ENCODE results near the gene RPIA.
"Not testable (repeated sequence)": the region's sequence is repeated elsewhere in the genome, so short reads cannot be mapped to it uniquely, and the experiment has no call there.

RPIA gene

DNA sequence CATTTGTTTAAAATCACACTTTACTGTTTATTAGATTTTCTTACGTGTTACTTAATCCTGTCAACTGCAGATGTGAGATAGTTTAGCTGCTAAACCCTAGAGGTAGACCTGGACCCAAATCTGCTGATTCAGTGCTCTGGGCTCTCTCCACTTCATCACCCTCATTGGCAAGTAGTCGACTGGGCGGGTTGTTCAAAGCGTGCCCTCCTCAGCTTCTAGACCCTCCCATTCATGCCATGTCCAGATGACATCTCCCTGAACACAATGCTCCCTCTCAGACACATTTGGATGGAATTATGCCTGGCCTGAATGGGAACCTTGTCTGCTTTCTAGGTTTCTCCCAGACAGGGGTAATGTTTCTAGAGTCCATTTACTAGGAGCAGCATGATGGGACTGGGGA, 43.7 kb downstream of the RPIA start:
- DNase-seq (ENCODE audit: low read depth in 2 of 2) = no peak

DNA sequence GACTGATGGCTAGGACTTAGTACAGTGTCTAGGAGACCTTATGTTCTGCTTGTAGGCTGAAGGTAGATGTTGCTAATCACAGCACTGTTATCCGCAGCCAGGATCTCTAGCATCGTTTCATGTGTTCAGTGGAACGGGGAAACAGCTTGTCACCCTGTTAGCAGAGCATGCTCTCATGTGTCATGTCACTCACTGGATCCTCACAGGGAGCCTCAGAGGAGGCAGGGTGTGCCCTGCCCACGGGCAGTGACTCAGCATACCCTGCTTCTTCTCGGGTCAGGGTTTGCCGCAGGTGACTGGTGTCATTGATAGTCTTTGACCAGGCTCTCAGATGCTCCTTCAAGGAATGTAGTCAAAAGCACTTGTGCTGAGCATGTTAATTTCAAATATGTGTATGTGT, 44.4 kb downstream of the RPIA start:
- DNase-seq (ENCODE audit: low read depth in 2 of 2) = peak in 1 of 2 experiments; percentile 31

DNA sequence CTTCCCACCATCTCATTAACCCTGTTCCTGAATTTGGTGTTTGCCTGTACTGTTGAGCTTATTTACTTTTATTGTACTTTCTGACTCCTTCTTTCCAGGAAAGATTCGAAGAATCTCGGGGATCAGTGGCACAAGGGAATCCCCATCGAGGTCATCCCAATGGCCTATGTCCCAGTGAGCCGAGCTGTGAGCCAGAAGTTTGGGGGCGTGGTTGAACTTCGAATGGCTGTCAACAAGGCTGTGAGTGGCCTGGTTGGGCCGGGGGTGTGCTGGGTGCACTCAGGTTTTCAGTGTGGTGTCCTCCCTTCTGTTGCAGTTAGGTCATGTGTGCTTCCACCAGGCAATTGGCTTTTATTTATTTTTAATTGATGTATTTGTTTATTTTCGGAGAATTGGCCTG, 45.0 kb downstream of the RPIA start:
- no peak for DNase-seq (ENCODE audit: low read depth in 2 of 2)

DNA sequence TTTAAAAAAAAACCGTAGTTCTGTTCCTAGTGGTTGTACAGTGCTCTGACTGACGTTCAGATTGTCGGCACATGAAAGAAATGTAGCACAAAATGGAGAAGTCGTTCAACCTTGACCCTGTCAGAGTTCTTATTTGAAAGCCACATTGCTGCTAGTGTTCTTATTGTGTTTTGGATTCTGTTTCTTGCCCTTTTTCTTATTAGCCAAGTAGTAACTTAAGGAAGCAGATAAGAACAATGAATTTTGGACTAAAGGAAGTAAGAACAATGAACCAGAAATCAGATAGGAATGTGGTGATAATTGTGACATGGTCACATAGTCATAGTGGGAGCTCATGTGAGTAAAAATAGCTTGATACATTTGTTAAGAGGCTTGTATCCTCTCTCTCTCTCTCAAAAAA, 45.9 kb downstream of the RPIA start:
- no peak for DNase-seq (ENCODE audit: low read depth in 2 of 2)

DNA sequence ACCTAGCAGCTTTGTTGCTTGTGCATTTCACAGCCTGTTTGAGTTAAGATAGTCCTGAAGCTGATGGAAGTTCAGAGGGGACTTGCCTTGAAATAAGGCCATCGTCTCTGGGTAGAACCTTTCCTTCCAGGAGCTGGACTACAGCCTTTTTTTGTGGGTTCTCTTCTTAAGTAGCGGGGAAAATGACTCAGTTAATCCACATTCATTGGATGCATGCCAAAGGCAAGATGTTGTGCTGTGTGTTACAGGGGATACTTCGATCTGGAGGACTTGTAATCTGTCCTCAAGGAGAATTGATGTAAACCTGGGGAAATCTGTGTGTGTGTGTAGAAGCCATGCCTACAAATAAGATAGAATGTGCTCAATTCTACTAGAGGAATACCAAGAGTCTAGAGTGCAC, 46.8 kb downstream of the RPIA start:
- no peak for DNase-seq (ENCODE audit: low read depth in 2 of 2)

DNA sequence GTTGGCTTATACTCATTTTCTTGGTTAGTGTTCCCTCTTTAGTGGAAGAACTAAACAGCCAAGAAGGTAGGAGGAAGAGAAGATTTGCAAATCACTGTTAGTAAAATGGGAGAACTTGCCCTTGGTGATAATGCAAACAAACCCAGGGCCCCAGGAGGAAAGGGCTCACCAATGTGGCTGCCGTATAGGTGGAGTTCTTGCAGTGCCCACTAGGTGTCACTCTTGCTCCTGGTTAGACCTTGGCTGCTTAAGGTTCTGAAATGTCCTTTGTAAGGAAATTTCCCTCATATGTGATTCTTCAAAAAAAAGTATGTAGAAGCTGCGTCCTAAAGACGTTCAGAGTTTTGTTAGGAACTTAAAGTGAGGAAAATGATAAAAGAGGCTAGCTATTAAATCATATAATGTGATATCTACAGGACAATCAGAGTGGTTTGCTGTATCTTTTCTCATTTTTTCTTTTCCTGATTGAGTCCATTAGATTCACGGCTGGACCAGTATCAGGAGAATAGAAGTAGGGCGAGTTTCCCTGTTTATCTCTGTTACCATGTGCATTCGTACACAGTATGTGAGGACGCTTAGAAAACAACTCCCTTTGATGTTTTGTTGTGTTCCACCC, 48.6 kb downstream of the RPIA start:
- DNase-seq (ENCODE audit: low read depth in 2 of 2) = peak; percentile 47 to 71

DNA sequence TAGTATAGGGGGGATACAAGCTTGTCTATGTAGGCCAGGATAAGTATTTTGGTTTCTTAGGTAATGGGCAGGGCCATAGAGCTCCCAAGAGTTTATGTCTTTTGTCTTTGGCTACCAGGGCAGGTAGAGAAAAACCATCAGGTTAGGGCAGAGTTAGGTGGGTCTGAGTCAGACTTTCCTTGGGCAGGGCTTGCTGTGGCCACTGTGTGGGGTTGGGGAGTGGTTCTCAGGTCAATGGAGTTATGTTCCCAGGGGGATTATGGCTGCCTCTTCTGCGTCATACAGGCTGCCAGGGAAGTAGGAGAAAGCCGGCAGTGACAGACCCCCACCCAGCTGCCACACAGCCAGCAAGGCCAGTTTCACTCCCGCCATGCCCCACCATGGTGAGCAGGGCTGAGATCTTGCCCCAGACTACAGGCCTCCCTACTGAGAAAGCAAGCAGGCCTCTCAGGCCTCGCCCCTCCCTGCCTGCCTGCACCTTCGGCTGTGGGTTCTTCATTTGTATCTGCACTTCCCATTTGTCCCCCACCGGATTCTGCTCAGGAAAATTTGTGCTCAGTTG, 55.5 kb downstream of the RPIA start:
- DNase-seq (ENCODE audit: low read depth in 2 of 2) = no peak

DNA sequence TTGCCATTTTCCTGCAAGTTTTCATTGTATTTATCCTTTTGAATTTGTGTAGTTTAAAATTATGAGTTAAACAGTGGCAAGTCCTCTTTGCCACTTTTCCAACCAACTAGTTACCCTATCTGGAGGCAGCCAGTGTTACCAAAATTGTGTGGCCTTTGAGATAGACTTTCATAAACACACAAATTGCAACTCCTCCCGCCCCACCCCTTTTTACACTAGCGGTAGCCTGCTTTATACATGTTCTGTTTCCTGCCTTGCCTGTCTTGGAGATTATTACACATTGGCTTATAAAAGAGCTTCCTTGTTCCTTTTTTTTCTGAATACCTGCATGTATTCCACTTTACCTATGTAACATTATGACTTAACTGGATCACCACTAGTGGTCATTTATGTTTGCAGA, 56.5 kb downstream of the RPIA start:
- no peak for DNase-seq (ENCODE audit: low read depth in 2 of 2)

DNA sequence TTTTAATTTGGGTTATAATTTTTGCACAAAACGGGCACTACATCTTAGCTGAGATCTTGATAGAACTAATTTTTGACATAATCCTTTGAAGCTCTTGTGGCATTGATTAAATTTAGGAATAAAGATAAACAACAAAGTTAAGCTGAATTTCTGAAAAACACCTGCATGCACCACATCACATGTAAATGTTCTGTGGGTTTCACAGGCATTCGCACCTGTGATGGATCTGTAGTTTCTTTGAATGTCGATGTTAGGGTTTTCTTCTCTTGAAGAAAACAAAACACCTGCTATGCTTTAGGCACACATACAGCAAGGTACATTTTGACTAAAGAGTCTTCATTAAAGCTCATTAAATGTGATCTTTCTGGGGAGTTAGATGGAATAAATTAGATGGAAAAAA, 60.3 kb downstream of the RPIA start:
- DNase-seq (ENCODE audit: low read depth in 2 of 2) = no peak

DNA sequence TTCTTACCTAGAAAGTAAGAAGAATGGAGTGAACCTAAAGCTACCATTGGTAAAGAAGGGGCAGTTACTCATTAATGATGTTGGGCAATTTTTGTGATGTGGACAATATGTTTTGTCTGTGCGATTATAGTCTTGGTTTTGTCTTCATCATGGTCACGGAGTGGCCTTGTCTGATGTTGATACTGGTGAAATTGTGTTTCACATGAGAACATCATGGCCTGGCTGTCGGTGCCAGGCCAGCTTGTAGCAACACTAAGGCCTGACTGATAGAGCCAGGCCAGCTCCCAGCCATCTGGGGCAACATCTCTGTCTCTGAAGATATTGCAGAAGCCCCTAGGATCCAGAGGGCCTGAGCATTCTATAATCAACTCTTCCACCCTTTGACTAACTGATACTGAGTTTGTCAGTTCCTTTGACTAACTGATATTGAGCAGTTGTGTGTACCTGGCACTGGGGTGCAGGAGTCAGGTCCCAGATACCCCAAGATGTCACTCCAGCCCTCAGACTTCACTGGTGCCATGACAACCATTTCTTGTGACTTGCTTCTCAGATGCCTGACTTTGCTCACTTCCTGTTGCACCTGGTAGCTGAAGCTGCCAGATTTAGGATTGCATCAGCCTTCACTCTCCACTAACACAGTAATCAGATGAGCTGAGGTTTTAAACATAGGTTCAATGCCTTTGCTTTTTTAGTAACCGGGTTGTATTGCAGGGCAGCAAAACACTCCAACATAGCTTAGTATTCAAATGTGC, 62.5 kb downstream of the RPIA start:
- no peak for DNase-seq (ENCODE audit: low read depth in 2 of 2)

DNA sequence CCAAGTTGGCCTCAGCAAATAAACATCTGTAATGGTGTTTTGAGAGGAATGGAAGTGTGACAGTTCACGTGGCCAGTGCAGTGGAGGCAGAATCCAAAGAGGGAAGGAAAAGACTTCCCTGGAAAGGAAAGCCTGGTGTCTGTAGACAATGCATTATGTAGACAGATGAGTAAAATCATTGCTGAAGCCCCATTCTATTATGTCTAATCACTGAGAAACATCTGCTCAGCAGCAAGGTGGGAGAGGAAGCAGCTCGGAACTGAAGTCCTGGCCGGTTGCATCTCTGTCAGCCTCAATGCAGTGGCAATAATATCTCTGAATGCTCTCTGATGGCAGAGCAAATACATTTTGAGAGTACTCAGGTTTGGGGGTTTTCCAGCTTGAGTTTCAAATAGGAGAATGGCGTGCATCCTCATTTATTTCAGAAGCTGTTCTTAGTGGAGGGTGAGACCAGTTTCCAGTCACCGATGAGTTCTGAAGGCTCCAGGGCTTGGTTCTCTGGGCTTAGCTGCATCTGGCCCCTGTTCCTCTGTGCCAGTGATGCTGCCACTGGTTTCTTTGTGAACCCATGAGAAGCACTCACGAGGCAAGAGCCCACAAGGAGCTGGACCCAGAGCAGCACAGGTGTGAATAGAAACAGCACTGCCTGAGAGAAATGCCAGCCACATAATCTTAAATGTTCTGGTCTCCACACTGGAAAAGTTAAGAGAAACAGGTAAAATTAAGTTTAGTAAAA, 63.3 kb downstream of the RPIA start:
- DNase-seq (ENCODE audit: low read depth in 2 of 2) = no peak

DNA sequence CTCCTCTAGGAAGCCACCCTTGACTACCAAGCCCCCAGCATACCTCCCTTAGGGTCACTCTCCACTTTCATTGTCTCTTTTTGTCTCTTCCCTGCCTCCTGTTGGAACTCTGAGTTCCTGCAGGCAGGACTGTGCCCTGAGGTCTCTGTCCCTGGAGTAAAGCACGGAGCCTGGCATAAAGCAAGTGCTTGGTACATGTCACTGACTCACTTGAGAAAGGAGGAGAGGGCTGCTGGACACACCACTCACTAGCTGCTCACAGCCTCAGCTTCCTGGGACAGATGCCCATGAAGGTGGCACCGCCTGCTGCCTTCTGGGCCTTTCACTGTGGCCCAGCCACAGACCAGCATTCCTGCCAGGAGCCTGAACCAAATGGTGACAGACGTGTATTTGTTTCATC, 64.4 kb downstream of the RPIA start:
- DNase-seq (ENCODE audit: low read depth in 2 of 2) = no peak

DNA sequence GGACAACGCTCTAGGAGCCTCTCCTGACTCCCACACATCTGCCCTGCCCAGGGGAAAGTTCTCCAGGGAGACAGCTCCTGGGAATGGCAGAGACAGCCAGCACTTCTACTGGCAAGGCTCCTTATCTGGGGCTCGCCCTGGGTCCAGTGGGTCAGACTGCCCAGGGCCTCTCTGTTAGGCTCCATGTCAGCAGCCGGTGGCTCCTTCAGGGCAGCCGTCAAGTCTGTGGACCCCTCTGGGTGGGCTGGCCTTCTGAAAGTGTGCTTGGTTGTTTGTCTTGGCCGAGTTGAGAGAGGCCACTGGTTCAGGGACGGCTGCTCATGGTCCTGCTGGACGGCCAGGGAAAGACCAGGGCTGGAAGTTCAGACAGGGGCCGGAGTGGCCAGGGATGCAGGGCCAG, 65.6 kb downstream of the RPIA start:
- no peak for DNase-seq (ENCODE audit: low read depth in 2 of 2)

DNA sequence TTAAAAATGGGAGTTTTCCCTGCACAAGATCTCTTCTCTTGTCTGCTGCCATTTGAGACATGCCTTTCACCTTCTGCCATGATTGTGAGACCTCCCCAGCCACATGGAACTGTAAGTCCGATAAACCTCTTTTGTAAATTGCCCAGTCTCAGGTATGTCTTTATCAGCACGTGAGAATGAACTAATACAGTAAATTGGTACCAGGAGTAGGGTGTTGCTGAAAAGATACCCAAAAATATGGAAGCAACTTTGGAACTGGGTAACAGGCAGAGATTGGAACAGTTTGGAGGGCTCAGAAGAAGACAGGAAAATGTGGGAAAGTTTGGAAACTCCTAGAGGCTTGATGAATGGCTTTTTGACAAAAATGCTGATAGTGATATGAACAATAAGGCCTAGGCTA, 67.2 kb downstream of the RPIA start:
- DNase-seq (ENCODE audit: low read depth in 2 of 2) = not testable (repeated sequence)

DNA sequence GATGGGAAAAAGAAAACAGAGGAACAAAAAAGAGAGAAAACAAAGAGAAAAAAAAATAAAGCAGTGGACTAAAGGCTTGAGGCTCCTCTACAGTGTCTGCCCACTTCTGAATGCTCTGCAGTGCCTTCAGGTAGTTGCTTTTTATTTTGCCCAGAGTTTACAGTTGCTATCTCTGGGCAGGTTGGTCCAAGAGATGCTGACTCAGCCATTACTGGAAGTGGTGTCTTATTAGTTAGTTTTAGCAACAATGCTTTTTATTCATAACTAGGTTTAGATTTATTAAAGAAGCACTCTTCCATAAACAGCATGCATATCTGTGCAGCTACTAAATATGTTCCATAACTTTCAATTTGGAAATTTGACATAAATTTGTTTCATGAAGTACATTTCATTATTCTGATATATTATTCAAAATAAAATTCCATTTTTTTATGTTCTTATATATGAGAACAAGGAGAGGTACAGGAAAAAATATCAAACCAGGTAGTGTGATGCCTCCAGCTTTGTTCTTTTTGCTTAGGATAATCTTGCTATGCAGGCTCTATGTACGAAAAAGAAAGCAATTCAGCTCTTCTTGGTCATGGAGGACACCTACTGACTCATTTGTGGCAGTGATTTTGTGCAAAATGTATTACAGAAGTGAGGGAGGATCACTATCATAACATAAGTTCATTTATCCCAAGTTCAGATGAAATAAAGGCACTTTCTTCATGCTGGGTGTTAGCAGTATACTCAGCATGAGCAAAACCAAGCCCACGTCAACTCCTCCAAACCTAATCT, 69.5 kb downstream of the RPIA start:
- DNase-seq (ENCODE audit: low read depth in 2 of 2) = no peak

DNA sequence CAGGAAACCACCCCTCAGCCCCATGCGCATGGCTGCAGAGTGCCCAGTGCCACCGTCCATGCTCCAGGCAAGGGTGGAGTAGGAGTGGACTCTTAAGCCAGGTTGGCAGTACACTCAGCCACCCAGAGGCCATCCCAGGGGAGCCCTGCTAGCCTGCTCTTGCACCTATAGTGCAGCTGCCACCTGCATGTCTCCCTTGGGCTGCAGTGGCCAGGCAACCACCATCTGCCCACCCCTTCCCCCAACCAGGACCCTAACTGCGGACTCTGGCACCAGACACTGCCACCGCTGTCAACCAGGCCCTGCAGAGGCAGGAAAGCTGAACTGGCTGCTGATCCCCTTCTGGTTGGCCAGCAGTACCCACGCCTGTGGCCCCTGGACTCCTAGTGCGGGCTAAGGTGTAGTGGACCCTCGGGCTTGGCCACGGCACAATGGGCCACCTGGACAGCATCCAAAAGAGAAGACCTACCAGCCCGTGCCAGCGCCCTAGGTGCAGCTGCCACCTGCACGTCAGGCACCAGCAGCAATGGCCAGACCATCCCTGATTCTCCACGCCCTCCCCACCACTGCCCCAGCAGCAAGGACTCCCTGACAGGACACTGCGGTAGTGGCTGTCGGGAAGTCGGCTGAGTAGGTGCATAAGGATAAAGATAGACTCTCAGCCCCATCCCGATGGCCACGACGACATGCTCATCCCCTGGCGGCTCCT, 72.8 kb downstream of the RPIA start:
- no peak for DNase-seq (ENCODE audit: low read depth in 2 of 2)

DNA sequence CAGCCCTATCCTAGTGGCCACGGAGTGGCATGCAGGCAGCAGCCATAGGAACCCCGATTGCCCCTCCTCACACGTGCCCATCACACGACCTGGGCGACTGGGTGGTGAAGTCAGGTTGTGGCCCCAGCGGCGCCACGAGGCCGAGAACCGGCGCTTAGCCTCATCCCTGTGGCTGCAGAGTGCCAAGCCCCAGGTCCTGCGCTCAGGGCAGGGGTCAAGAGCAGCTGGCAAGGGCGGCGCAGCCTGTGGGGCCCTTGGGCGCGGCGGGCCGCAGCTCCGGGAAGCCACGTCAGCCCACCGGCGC, 73.3 kb downstream of the RPIA start:
- DNase-seq (ENCODE audit: low read depth in 2 of 2) = no peak

DNA sequence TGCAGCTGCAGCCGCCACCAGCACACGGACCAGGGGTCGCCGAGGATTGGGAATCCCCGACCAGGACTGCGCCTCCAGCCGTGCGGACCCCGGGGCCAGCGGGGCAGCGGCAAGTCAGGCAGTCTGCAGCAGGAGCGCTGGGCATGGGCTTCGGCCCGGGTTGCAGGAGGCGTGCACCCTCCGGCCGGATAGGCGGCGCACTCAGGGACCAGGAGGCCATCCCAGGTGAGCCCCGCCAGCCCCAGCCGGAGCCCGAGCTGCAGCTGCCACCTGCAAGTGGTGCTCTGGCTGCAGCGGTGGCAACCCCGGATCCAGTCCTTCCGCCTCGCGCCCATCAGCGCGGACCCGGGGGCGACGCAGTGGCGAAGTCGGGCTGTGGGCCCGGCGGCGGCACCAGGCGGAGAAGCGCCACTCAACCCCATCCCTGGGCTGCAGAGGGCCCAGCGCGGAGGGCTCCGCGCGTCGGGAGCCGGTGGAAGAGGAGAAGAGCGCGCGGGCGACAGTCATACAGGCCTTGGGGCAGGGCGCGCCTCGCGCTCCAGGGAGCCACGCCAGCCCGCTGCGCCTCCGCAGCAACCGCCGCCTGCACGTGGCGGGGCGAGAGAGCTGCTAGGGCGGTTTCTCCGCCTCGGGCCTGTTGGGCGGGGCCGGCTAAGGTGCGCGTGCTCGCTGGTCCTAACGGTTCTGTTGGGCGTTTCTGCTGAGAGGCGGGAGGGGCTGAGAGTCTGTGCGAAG, 73.8 kb downstream of the RPIA start:
- DNase-seq (ENCODE audit: low read depth in 2 of 2) = peak; percentile 26 to 55

DNA sequence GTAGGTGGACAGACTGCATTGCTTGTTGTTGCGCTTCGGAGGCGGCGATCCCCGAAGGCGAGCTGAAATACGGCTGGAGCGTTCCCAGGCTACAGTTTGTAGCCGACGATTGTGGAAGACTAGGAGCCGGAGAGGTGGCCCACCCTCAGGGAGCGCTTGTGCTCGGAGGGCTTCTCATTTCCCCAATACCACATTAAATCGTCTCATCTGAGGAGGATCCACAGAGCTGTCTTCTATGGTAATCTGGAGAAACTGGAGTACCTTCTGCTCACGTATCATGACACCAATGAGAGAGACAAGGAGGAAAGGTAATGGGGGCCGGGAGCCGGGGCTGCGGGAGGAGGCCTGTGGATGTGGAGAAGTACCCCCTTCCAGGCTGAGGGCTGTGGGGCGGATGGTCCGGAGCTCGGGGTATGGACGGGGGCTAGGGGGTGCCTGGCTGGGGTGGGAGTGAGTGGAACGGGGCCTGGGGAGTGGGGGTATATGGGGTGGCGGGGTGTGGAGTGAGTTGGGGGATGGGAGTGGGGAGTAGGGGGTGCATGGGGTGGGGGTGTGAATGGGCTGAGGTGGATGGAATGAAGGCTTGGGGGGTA, 74.5 kb downstream of the RPIA start:
- not testable (repeated sequence) for DNase-seq (ENCODE audit: low read depth in 2 of 2)

DNA sequence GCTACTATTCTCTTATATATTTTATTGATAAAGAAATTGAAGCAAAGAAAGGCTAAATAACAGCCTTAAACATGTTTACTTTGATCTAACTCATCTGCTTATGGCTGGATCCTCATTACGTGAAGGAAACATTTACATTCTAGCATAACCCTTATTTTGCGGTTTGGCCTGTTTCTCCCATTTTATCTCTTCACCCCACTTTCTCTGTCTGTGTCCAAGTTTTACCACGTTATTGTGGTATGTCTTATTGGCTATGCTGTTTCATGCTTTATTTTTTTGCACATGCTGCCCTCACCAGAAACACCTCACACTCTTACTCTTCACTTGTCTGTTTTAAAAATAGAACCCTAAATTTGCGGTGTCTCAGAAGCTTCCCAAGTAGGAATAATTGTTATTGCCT, 78.5 kb downstream of the RPIA start:
- DNase-seq (ENCODE audit: low read depth in 2 of 2) = no peak
